ENCODE data around the gene TBL1XR1.

DNA sequence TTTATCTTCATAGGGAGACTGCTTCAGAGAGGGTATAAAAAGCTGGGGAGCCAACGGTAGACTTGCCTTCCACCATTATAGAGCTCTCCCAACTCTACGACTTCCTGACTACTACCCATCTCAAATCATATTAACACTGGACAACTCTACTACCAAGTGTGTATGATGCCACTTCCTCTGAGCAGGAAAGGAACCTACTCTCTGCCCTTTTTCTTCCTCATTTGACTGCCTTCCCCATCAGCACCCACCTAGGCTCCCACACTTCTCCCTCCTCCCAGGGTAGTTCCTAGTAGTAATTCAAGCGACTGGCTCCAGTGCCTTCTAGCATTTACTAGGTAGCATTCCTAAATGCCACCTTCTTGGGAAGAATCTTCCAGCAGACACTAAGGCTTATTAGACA is 24.5 kb upstream of the TBL1XR1 start:
- TF ChIP-seq GATA2 (IDR thresholded peaks at IDR 0.05; ENCODE audit: low read depth, low read length), result no peak
- no peak for TF ChIP-seq GATA3 (IDR thresholded peaks at IDR 0.05; ENCODE audit: low read depth, low read length)

Data from SH-SY5Y (cell line).